ENCODE measurements around the gene ASCC2.

GRCh38 chr22:29827091-29827490, 11.0 kb downstream of the ASCC2 start:
- no peak for TF ChIP-seq CTCF (conservative IDR thresholded peaks at IDR 0.05; ENCODE audit: low read depth in 2 of 2)
- TF ChIP-seq JUNB (IDR thresholded peaks at IDR 0.05; ENCODE audit: unreplicated experiment): no peak
- TF ChIP-seq EZH2 (IDR thresholded peaks at IDR 0.05; ENCODE audit: low read depth, unreplicated experiment): no peak
- TF ChIP-seq POLR2AphosphoS5 (IDR thresholded peaks at IDR 0.05; ENCODE audit: low read depth): no peak
- no peak for TF ChIP-seq STAT1 (IDR thresholded peaks at IDR 0.05; ENCODE audit: unreplicated experiment)
- TF ChIP-seq EZH2phosphoT487 (IDR thresholded peaks at IDR 0.05; ENCODE audit: unreplicated experiment): no peak
